SK-N-SH (cell line): Measurements from ENCODE around the gene RSPH4A. TPM values are rescaled to one million over a fixed set of nuclear protein-coding genes. Genes with fewer than 3 reads are reported as not detected.

Source experiments
- CTCF ChIA-PET: fragments of 300-600, 350-600 bp; formaldehyde crosslinking; extraction: SDS; loops from one replicate; lab custom pipeline; 2021; lab: Yijun Ruan, JAX
- POLR2A ChIA-PET: fragments of 350-600 bp; sonication (Branson Sonifier 250); formaldehyde crosslinking; extraction: SDS; loops from one replicate; lab custom pipeline; 2020; ENCODE audit warnings: antibody characterized with exemption, inconsistent platforms; lab: Yijun Ruan, JAX
- DNase-seq: peaks from one replicate; pipeline ENCODE4 v3.0.0; 2012
- H2AFZ ChIP-seq: fragments of 200-600 bp; sonication (generic); 2 replicates; pipeline ENCODE4 v1.8.1; 2016; ENCODE audit warnings: antibody characterized with exemption, mild to moderate bottlenecking, low read depth
- H3F3A ChIP-seq: fragments of 200-600 bp; sonication (generic); replicated peaks from 2 replicates; pipeline ENCODE3; 2016; ENCODE audit warnings: antibody characterized with exemption, mild to moderate bottlenecking; ENCODE audit not compliant: insufficient read depth
- H3K27ac ChIP-seq, 2 experiments: fragments of 200-500 bp in 1 of 2; fragments of 200-600 bp in 1 of 2; sonication (Bioruptor generic) in 1 of 2; sonication (generic), shearing (Covaris generic) in 1 of 2; 2 replicates each; pipeline versions ENCODE4 v1.5.1 to v1.6.1; 2014 to 2016; ENCODE audit warnings: low read depth in 2 of 2, inconsistent platforms in 1 of 2, low read length in 1 of 2, mild to moderate bottlenecking in 1 of 2, mixed read lengths in 1 of 2
- H3K27me3 ChIP-seq: fragments of 200-600 bp; sonication (generic), shearing (Covaris generic); 2 replicates; pipeline ENCODE4 v1.6.1; 2016; ENCODE audit warnings: mixed run types; ENCODE audit not compliant: insufficient read depth
- H3K36me3 ChIP-seq, 2 experiments: fragments of 200-500 bp in 1 of 2; fragments of 200-600 bp in 1 of 2; sonication (Bioruptor generic) in 1 of 2; sonication (generic) in 1 of 2; replicated peaks in 1 of 2; 2 replicates each; pipeline versions ENCODE3 to v1.5.1; 2014 to 2016; ENCODE audit warnings: low read length in 1 of 2, mild to moderate bottlenecking in 1 of 2; ENCODE audit not compliant: insufficient read depth in 2 of 2, control insufficient read depth in 1 of 2
- H3K4me1 ChIP-seq, 2 experiments: fragments of 200-500 bp in 1 of 2; fragments of 200-600 bp in 1 of 2; sonication (Bioruptor generic) in 1 of 2; sonication (generic), shearing (Covaris generic) in 1 of 2; 2 replicates each; pipeline versions ENCODE4 v1.5.1 to v1.6.1; 2014 to 2016; ENCODE audit warnings: low read depth in 1 of 2, low read length in 1 of 2, mixed run types in 1 of 2; ENCODE audit not compliant: insufficient read depth in 2 of 2, control insufficient read depth in 1 of 2
- H3K4me2 ChIP-seq: fragments of 200-600 bp; sonication (generic), shearing (Covaris generic); 2 replicates; pipeline ENCODE4 v1.6.1; 2017; ENCODE audit warnings: mixed run types
- H3K4me3 ChIP-seq, 2 experiments: fragments of 200-500 bp in 1 of 2; fragments of 200-600 bp in 1 of 2; sonication (Bioruptor generic) in 1 of 2; sonication (generic), shearing (Covaris generic) in 1 of 2; 2 replicates each; pipeline versions ENCODE4 v1.5.1 to v1.8.1; 2014 to 2016; ENCODE audit warnings: low read depth in 2 of 2, inconsistent platforms in 1 of 2, low read length in 1 of 2, mild to moderate bottlenecking in 1 of 2, mixed read lengths in 1 of 2, moderate library complexity in 1 of 2
- H3K79me2 ChIP-seq: fragments of 200-600 bp; sonication (generic); 2 replicates; pipeline ENCODE4 v1.8.1; 2017; ENCODE audit warnings: mild to moderate bottlenecking; ENCODE audit not compliant: insufficient read depth
- H3K9ac ChIP-seq: fragments of 200-600 bp; sonication (generic); 2 replicates; pipeline ENCODE4 v1.6.1; 2017; ENCODE audit warnings: mixed run types
- H3K9me2 ChIP-seq: fragments of 200-600 bp; sonication (generic); 2 replicates; pipeline ENCODE4 v1.6.1; 2017; ENCODE audit warnings: mixed run types
- H3K9me3 ChIP-seq: fragments of 200-600 bp; sonication (generic); 2 replicates; pipeline ENCODE4 v1.6.1; 2017; ENCODE audit warnings: mixed run types, mild to moderate bottlenecking, moderate library complexity
- H4K20me1 ChIP-seq: fragments of 200-600 bp; sonication (generic); 2 replicates; pipeline ENCODE4 v1.6.1; 2017; ENCODE audit warnings: mild to moderate bottlenecking, mixed run types; ENCODE audit not compliant: insufficient read depth
- EP300 ChIP-seq, 2 experiments: IDR thresholded peaks; 2 replicates each; pipeline versions ENCODE4 v1.4.0 to v1.6.1; 2012; ENCODE audit warnings: borderline replicate concordance in 1 of 2, low read depth in 1 of 2, low read length in 1 of 2
- MAX ChIP-seq: IDR thresholded peaks from 2 replicates; pipeline ENCODE4 v1.4.0; 2012; ENCODE audit warnings: low read depth
- MEF2A ChIP-seq: IDR thresholded peaks from 2 replicates; pipeline ENCODE4 v1.4.0; 2012; ENCODE audit warnings: low read depth, borderline replicate concordance
- MXI1 ChIP-seq: IDR thresholded peaks from 2 replicates; pipeline ENCODE4 v1.6.1; 2012; ENCODE audit warnings: mild to moderate bottlenecking, low read depth, low read length, improper control_type of control experiment
- NFIC ChIP-seq: IDR thresholded peaks from 2 replicates; pipeline ENCODE4 v1.4.0; 2012; ENCODE audit warnings: borderline replicate concordance
- NRF1 ChIP-seq: IDR thresholded peaks from 2 replicates; pipeline ENCODE4 v1.6.1; 2012; ENCODE audit warnings: low read depth, mild to moderate bottlenecking, low read length
- PBX3 ChIP-seq: IDR thresholded peaks from 2 replicates; pipeline ENCODE4; 2012
- POLR2AphosphoS5 ChIP-seq: IDR thresholded peaks from 2 replicates; pipeline ENCODE4 v1.6.1; 2012; ENCODE audit warnings: low read depth, low read length
- RAD21 ChIP-seq: IDR thresholded peaks from 2 replicates; pipeline ENCODE4 v1.6.1; 2012; ENCODE audit warnings: mild to moderate bottlenecking, low read length
- RCOR1 ChIP-seq: fragments of 150-350 bp; IDR thresholded peaks from 2 replicates; pipeline ENCODE4 v1.6.1; 2017; ENCODE audit warnings: antibody characterized with exemption, low read length
- REST ChIP-seq: IDR thresholded peaks from 2 replicates; pipeline ENCODE4 v1.6.1; 2012; ENCODE audit warnings: mild to moderate bottlenecking, low read depth, low read length, moderate library complexity
- SIN3A ChIP-seq: IDR thresholded peaks from 2 replicates; pipeline ENCODE4 v1.6.1; 2012; ENCODE audit warnings: low read depth, mild to moderate bottlenecking, low read length, moderate library complexity, borderline replicate concordance
- TAF1 ChIP-seq: IDR thresholded peaks from 2 replicates; pipeline ENCODE4 v1.6.1; 2012; ENCODE audit warnings: low read depth, mild to moderate bottlenecking, low read length, moderate library complexity, borderline replicate concordance
- TCF12 ChIP-seq: IDR thresholded peaks from 2 replicates; pipeline ENCODE4 v1.4.0; 2012
- YY1 ChIP-seq: IDR thresholded peaks from 2 replicates; pipeline ENCODE4 v1.4.0; 2012; ENCODE audit warnings: low read depth, mild to moderate bottlenecking
- ZBTB33 ChIP-seq: IDR thresholded peaks from 2 replicates; pipeline ENCODE4 v1.4.0; 2012; ENCODE audit warnings: low read depth, borderline replicate concordance
- WGBS: methylation state at CpG from one replicate; pipeline ENCODE4 v1.1.6; 2017; ENCODE audit warnings: low lambda C conversion rate; 5-methylcytosine and 5-hydroxymethylcytosine counted together
- polyA plus RNA-seq, 3 experiments: library from polyadenylated mRNA; depleted of rRNA; stranded (reverse); fragments of >200 nt; gene quantifications; 2 replicates each; pipeline ENCODE4 v1.2.3, GENCODE V29; 2012

RSPH4A gene
- polyA plus RNA-seq, 1 of the 3 experiments (the other 2 are of a cell fraction), result 0.30 TPM

- CTCF ChIA-PET, result no interaction called here
- H2AFZ ChIP-seq, result no peak overlapping the region
- no peak overlapping the region for H3K27ac ChIP-seq
- 0 out of 2 replicates have a peak, but pooled peaks cover 7% of the 10 kb centered on the region for H3K27me3 ChIP-seq
- H3K36me3 ChIP-seq, result no peaks in the 10 kb centered on the region
- WGBS, result 85% methylated on average over 1 of the region's 1 CpG
- H3F3A ChIP-seq, result peaks cover 8% of the 10 kb centered on the region
- no peak for TF ChIP-seq NFIC
- TF ChIP-seq, all 33 proteins: peak for 0
- no peaks in the 10 kb centered on the region for H3K79me2 ChIP-seq
- H3K4me2 ChIP-seq, result no peak overlapping the region
- POLR2A ChIA-PET, result no interaction called here
- H3K9me2 ChIP-seq, result no peaks in the 10 kb centered on the region
- H3K9me3 ChIP-seq, result no peaks in the 10 kb centered on the region
- DNase-seq, result no peak
- H4K20me1 ChIP-seq, result no peaks in the 10 kb centered on the region
- H3K9ac ChIP-seq, result no peak overlapping the region
- H3K4me3 ChIP-seq, result no peak overlapping the region
- no peaks in the 10 kb centered on the region for H3K4me1 ChIP-seq
These were observed 59.7 kb downstream of the RSPH4A start for GRCh38 chr6:116676021-116676420.

GRCh38 chr6:116680880-116681672 is 64.8 kb downstream of the RSPH4A start, which contains the start of gene KPNA5:
Gene KPNA5, plus strand, starts transcription at chr6:116681211. Its CDS starts 124 bp downstream, at chr6:116681335.
- Histone ChIP-seq H3K36me3 (peaks cover 0 to 3% of the 10 kb centered on the region in 2 experiments), H3K9ac (peak within 1 kb of the TSS; percentile 86), H3K9me3 (no peaks in the 10 kb centered on the region), H3K27me3 (no peaks in the 10 kb centered on the region), H3K79me2 (peaks cover 43% of the 10 kb centered on the region), H2AFZ (peak within 1 kb of the TSS; percentile 99), H3F3A (peaks cover 18% of the 10 kb centered on the region), H3K4me2 (peak within 1 kb of the TSS; percentile 88), H3K4me1 (no peaks in the 10 kb centered on the region; a peak in 1 of 4 replicates), H3K27ac (peak within 1 kb of the TSS; percentile 93 to 97), H3K9me2 (no peaks in the 10 kb centered on the region), H3K4me3 (peak within 1 kb of the TSS; percentile 84 to 96), H4K20me1 (peaks cover under 1% of the 10 kb centered on the region; the same call in 1 of the 2 replicates)
- TF ChIP-seq MAX (peak; percentile 50; the same call in 1 of the 2 replicates), RAD21 (no peak), POLR2AphosphoS5 (peak; percentile 99), YY1 (peak; percentile 96), REST (0 out of 2 replicates have a peak, but pooled peaks have one; percentile 35), TAF1 (peak; percentile 83), SIN3A (peak; percentile 76), TCF12 (peak; percentile 15; the same call in 1 of the 2 replicates), MEF2A (no peak), RCOR1 (0 out of 2 replicates have a peak, but pooled peaks have one; percentile 23), MXI1 (peak; percentile 62), EP300 (IDR thresholded peaks at IDR 0.05; ENCODE audit: borderline replicate concordance in 1 of 2, low read depth in 1 of 2, low read length in 1 of 2) (peak in 1 of 2 experiments; percentile 69; a peak in 1 of 4 replicates), ZBTB33 (no peak), PBX3 (peak; percentile 54; the same call in 1 of the 2 replicates), NRF1 (peak; percentile 50; the same call in 1 of the 2 replicates)
- ChIA-PET POLR2A (interaction anchor here (0.9 to 1.3 kb wide), 3 partner anchors 13 to 82 kb away, joined by 3 read pairs; partner anchors contain the start of genes RSPH4A and ZUP1), CTCF (no interaction called here)
- DNase-seq, result peak; percentile 93
- under 1% methylated on average over 23 of the region's 69 CpGs for WGBS
